ENCODE measurements around the gene CCR6. TPM values are rescaled to one million over a fixed set of nuclear protein-coding genes. Genes with fewer than 3 reads are reported as not detected.
A peak's percentile ranks its signal among the peaks of the same experiment; 100 is the strongest.

Gene CCR6
- total and polyA plus RNA-seq, 2 of the 13 experiments (the other 11 are each of a cell fraction or from before 2014, with no cell fraction given): 4.5 to 8.7 TPM

- TF ChIP-seq NR2F1 (CRISPR knock-in tag; IDR thresholded peaks at IDR 0.05) (peak in 1 of 2 experiments; percentile 42; a peak in 1 of 4 replicates), PHF8 (CRISPR knock-in tag; IDR thresholded peaks at IDR 0.05) (no peak), MXI1 (IDR thresholded peaks at IDR 0.05; ENCODE audit: borderline replicate concordance, low read depth, low read length) (0 out of 3 replicates have a peak, but pooled peaks have one; percentile 59), RFX5 (IDR thresholded peaks at IDR 0.05; ENCODE audit: low read depth, low read length) (no peak), IKZF1 (IDR thresholded peaks at IDR 0.05) (no peak), ZNF572 (CRISPR knock-in tag; IDR thresholded peaks at IDR 0.05) (peak; percentile 23; the same call in 1 of the 2 replicates), ZNF333 (CRISPR knock-in tag; IDR thresholded peaks at IDR 0.05; ENCODE audit: borderline replicate concordance) (no peak), ZNF446 (CRISPR knock-in tag; IDR thresholded peaks at IDR 0.05) (no peak), ZNF253 (CRISPR knock-in tag; IDR thresholded peaks at IDR 0.05; ENCODE audit: borderline replicate concordance) (no peak), ZNF10 (CRISPR knock-in tag; IDR thresholded peaks at IDR 0.05; ENCODE audit: borderline replicate concordance, low read depth) (no peak), ZC3H13 (CRISPR knock-in tag; IDR thresholded peaks at IDR 0.05) (no peak), MAFG (CRISPR knock-in tag; IDR thresholded peaks at IDR 0.05) (no peak), MLXIP (CRISPR knock-in tag; IDR thresholded peaks at IDR 0.05; ENCODE audit: borderline replicate concordance) (no peak), ATRX (CRISPR knock-in tag; IDR thresholded peaks at IDR 0.05; ENCODE audit: borderline replicate concordance) (no peak), HBP1 (CRISPR knock-in tag; IDR thresholded peaks at IDR 0.05; ENCODE audit: low read depth) (no peak), ATAD3A (CRISPR knock-in tag; IDR thresholded peaks at IDR 0.05) (no peak), ZNF580 (CRISPR knock-in tag; IDR thresholded peaks at IDR 0.05; ENCODE audit: borderline replicate concordance, low read depth) (no peak; the same call in 1 of the 2 replicates), ZNF598 (CRISPR knock-in tag; IDR thresholded peaks at IDR 0.05; ENCODE audit: borderline replicate concordance) (no peak), EED (CRISPR knock-in tag; IDR thresholded peaks at IDR 0.05) (no peak), ARID2 (CRISPR knock-in tag; IDR thresholded peaks at IDR 0.05; ENCODE audit: borderline replicate concordance) (no peak), JUNB (CRISPR knock-in tag; IDR thresholded peaks at IDR 0.05; ENCODE audit: borderline replicate concordance) (peak; percentile 71; the same call in 1 of the 2 replicates)
- TF ChIP-seq, protein P1, sequence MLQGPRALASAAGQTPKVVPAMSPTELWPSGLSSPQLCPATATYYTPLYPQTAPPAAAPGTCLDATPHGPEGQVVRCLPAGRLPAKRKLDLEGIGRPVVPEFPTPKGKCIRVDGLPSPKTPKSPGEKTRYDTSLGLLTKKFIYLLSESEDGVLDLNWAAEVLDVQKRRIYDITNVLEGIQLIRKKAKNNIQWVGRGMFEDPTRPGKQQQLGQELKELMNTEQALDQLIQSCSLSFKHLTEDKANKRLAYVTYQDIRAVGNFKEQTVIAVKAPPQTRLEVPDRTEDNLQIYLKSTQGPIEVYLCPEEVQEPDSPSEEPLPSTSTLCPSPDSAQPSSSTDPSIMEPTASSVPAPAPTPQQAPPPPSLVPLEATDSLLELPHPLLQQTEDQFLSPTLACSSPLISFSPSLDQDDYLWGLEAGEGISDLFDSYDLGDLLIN (CRISPR knock-in tag; IDR thresholded peaks at IDR 0.05; ENCODE audit: borderline replicate concordance): no peak
- TF ChIP-seq, protein P2, sequence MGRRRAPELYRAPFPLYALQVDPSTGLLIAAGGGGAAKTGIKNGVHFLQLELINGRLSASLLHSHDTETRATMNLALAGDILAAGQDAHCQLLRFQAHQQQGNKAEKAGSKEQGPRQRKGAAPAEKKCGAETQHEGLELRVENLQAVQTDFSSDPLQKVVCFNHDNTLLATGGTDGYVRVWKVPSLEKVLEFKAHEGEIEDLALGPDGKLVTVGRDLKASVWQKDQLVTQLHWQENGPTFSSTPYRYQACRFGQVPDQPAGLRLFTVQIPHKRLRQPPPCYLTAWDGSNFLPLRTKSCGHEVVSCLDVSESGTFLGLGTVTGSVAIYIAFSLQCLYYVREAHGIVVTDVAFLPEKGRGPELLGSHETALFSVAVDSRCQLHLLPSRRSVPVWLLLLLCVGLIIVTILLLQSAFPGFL (CRISPR knock-in tag; IDR thresholded peaks at IDR 0.05): 0 out of 2 replicates have a peak, but pooled peaks have one; percentile 46
Observed at GRCh38 chr6:167140589-167141474, 17.9 kb downstream of the CCR6 start (continued).

Data from HepG2 (cell line).